Stimulated activated CD8-positive, alpha-beta memory T cell treated with anti-CD3 and anti-CD28 coated beads, Interleukin-2, amount 100 ng/mL, for 1 hour (primary cell): ENCODE data around the gene RMDN2.

Experiments
- DNase-seq, 2 donors: peaks; one replicate each; pipeline ENCODE4 v3.0.0-alpha.2; 2020; ENCODE audit warnings: low read depth in 2 of 2

RMDN2 gene

GRCh38 chr2:38039121-38039910 lies 114.2 kb downstream of the RMDN2 start:
- DNase-seq = no peak

DNA sequence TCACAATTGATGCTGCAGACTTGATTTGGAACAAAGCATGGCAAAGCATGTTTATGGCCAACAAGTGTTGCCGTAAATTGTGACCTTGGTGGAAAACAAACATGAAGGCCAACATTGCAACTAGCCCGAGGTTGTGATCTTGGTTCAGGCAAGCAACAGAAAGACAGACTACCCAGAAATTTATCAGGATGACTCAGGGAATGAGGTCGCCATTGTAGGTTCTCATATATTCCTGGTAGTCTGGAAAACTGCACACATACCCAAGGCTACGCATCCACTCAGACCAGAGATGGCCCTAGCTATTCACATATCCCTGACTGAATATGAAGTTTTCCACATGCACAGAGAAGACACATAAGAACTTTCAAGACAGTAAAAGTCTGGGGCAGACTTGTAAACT lies 120.7 kb downstream of the RMDN2 start:
- DNase-seq = no peak

DNA sequence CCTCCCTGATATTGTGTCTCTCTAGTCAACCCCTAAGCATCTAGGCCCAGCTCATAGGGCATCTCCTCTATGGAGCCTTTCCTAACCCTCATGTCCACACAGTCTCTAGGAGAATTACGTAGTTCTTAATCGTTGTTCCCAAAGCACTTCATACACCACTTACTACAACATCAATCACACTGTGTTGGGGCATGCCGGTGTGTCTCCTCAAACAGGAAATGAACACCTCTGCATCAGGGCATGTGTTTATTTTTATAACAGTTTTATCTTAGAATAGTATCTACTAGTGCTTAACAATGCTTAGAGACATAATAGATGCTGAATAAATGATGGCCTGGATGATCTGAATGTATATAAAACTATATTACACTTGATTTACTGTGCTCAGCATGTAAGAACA lies 131.1 kb downstream of the RMDN2 start:
- no peak for DNase-seq

DNA sequence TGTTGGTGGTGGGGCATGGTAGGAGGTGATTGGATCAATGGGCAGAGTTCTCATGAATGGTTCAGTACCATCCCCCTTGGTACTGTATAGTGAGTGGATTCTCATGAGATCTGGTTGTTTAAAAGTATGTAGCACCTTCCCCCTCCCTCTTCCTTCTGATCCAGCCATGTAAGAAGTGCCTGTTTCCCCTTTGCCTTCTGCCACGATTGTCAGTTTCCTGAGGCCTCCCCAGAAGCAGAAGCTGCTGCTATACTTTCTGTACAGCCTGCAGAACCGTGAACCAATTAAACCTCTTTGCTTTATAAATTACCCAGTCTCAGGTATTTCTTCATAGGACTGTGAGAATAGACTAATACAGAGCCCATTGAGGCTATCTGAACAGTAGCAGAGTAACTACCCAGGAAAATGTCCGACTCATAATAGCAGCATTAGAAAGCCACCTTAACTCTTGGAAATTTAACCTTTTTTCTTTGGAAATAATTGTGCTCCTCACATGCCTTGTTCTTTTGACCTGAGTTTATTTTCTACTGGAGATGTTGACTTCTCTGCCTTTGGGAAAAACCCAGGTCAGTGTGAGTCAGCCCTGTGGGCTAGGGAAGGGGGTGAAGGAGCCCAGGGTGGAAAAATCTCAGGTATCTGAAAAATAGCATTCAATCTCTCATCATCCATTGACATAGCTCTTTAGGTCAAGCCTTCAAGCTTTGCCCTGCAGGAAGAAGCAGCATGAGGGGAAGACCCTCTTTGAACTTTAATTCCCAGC lies 132.7 kb downstream of the RMDN2 start:
- DNase-seq = no peak

GRCh38 chr2:38060236-38061018 lies 135.3 kb downstream of the RMDN2 start:
- DNase-seq = no peak

GRCh38 chr2:38064801-38065501 lies 139.9 kb downstream of the RMDN2 start:
- no peak for DNase-seq

DNA sequence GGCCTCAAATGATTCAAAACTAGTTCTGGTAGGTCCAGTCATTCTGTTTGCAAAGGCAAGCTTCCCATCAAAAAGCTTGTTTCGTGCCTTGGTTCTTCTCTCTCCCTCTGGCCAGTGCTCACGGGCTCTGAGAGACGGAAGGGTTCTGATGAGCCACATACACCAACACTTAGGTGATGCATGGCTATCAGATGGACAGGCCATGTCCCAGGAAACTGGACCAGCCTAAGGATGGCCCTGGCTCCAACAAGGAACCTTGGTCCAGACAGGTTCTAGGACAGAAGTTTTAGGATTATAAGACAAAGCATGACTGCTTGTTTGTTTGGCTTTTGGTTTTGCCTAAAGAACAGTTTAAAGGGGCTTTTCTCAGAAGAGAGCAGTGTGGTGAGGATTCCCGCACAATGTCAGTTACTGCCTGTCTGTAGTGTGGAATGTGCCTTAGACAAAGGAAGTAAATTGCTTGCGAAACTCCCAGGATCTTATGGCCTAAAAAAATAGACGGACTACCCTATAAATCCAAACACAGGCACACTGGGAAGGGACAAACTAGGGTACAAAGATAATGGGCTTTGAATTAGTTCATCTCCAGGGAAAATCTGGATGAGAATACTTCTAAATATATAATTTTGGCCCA lies 140.5 kb downstream of the RMDN2 start:
- DNase-seq = no peak

GRCh38 chr2:38066421-38067115 lies 141.5 kb downstream of the RMDN2 start:
- no peak for DNase-seq
